ENCODE measurements around the gene DIAPH2.

The DIAPH2 gene

GRCh38 chrX:96824166-96824565 lies 139.5 kb downstream of the DIAPH2 start:
- H3K4me3 ChIP-seq (ENCODE audit: low read depth, low read length) = no peak overlapping the region
- DNase-seq (ENCODE audit: low read depth) = no peak
- TF ChIP-seq CTCF (IDR thresholded peaks at IDR 0.05; ENCODE audit: low read depth, low read length) = no peak
- TF ChIP-seq MAX (IDR thresholded peaks at IDR 0.05; ENCODE audit: low read depth, low read length) = no peak
- TF ChIP-seq MYC (IDR thresholded peaks at IDR 0.05; ENCODE audit: low read depth, low read length) = no peak
- no peak for TF ChIP-seq POLR2A (IDR thresholded peaks at IDR 0.05; ENCODE audit: extremely low read depth, insufficient read length)

DNA sequence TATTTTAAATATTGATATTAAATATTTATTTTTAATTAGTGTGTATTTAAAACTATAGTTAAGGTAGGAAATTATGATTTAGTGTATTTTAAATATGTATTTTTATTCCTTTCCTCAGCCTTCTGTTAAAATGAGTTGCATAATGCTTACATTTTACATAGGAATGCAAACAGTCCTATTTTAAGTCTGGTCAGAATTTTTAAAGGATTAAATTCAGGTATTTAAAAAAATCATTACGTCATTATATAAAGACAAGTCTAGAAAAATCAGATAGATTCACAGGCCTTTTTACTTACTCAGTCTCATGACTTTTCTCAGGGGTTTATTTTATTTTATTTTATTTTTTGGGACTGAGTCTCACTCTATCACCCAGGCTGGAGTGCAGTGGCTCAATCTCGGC lies 148.7 kb downstream of the DIAPH2 start:
- no peak overlapping the region for H3K4me3 ChIP-seq (ENCODE audit: low read depth, low read length)
- TF ChIP-seq MYC (IDR thresholded peaks at IDR 0.05; ENCODE audit: low read depth, low read length) (no peak), POLR2A (IDR thresholded peaks at IDR 0.05; ENCODE audit: extremely low read depth, insufficient read length) (no peak), MAX (IDR thresholded peaks at IDR 0.05; ENCODE audit: low read depth, low read length) (no peak), CTCF (IDR thresholded peaks at IDR 0.05; ENCODE audit: low read depth, low read length) (no peak)
- no peak for DNase-seq (ENCODE audit: low read depth)

- TF ChIP-seq MYC (IDR thresholded peaks at IDR 0.05; ENCODE audit: low read depth, low read length) (no peak), MAX (IDR thresholded peaks at IDR 0.05; ENCODE audit: low read depth, low read length) (no peak), CTCF (IDR thresholded peaks at IDR 0.05; ENCODE audit: low read depth, low read length) (no peak), POLR2A (IDR thresholded peaks at IDR 0.05; ENCODE audit: extremely low read depth, insufficient read length) (no peak)
- H3K4me3 ChIP-seq (ENCODE audit: low read depth, low read length) = no peak overlapping the region
- DNase-seq (ENCODE audit: low read depth) = no peak
Measured at GRCh38 chrX:96834137-96834536, 149.5 kb downstream of the DIAPH2 start.

DNA sequence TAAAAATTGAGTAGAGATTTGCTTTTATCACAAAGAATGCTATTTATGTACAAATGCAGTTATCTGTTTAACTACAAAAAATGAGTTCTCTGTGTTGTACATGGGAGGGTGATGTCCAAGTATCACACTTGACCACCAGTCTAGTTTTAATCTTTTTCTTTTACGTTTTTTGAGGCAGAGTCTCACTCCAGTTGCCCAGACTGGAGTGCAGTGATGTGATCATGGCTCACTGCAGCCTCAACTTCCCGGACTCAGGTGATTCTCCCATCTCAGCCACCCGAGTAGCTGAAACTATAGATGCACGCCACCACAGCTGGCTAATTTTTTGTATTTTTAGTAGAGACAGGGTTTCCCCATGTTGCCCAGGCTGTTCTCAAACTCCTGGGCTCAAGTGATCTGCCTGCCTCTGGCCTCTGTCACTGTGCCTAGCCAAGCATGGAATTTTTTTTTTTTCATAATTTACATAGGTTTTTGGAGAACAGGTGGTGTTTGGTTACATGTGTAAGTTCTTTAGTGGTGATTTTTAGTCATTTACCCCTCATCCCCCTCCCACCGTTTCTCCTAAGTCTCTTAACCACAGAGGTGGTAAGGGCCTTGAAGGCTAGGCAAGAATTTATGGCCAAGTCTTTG lies 151.1 kb downstream of the DIAPH2 start:
- TF ChIP-seq CTCF (IDR thresholded peaks at IDR 0.05; ENCODE audit: low read depth, low read length) (no peak), MYC (IDR thresholded peaks at IDR 0.05; ENCODE audit: low read depth, low read length) (no peak), POLR2A (IDR thresholded peaks at IDR 0.05; ENCODE audit: extremely low read depth, insufficient read length) (no peak)
- no peak overlapping the region for H3K4me3 ChIP-seq (ENCODE audit: low read depth, low read length)
- DNase-seq (ENCODE audit: low read depth) = no peak

GRCh38 chrX:96837808-96838207 lies 153.2 kb downstream of the DIAPH2 start:
- TF ChIP-seq MYC (IDR thresholded peaks at IDR 0.05; ENCODE audit: low read depth, low read length) = no peak
- no peak for TF ChIP-seq POLR2A (IDR thresholded peaks at IDR 0.05; ENCODE audit: extremely low read depth, insufficient read length)
- no peak for TF ChIP-seq MAX (IDR thresholded peaks at IDR 0.05; ENCODE audit: low read depth, low read length)
- TF ChIP-seq CTCF (IDR thresholded peaks at IDR 0.05; ENCODE audit: low read depth, low read length) = no peak
- DNase-seq (ENCODE audit: low read depth) = no peak

DNA sequence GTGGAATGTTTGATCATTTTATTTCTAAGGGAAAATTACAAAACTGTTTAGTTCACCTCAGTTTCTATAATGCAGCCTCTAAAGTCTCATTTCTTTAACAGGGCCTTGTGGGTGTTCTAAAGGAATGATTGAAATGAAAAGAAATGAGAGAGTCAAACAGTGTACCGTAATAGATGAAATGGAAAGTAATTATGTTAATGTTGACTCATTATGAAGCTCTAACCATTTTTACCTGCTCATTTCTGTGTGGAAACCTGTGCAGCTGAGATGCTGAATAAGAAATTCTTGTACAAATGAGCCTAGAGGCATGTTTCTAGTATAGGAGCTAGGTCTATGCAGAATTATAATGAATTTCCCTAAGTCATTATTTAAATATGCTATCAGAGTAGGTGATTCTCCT lies 153.9 kb downstream of the DIAPH2 start:
- TF ChIP-seq MYC (IDR thresholded peaks at IDR 0.05; ENCODE audit: low read depth, low read length) (no peak), CTCF (IDR thresholded peaks at IDR 0.05; ENCODE audit: low read depth, low read length) (no peak), MAX (IDR thresholded peaks at IDR 0.05; ENCODE audit: low read depth, low read length) (no peak), POLR2A (IDR thresholded peaks at IDR 0.05; ENCODE audit: extremely low read depth, insufficient read length) (no peak)
- no peak for DNase-seq (ENCODE audit: low read depth)
- H3K4me3 ChIP-seq (ENCODE audit: low read depth, low read length) = no peak overlapping the region

More at GRCh38 chrX:96837808-96838207, 153.2 kb downstream of the DIAPH2 start:
- no peak overlapping the region for H3K4me3 ChIP-seq (ENCODE audit: low read depth, low read length)

Data from NB4 (cell line).